ENCODE measurements around the gene NT5E.

Gene NT5E

GRCh38 chr6:85416049-85416448 is 33.8 kb upstream of the NT5E start:
- TF ChIP-seq CTCF (IDR thresholded peaks at IDR 0.05; ENCODE audit: low read depth, low read length), result no peak
- H3K4me3 ChIP-seq (ENCODE audit: low read depth, low read length), result no peak overlapping the region
- DNase-seq (ENCODE audit: low read depth, low spot score), result no peak
- in situ Hi-C loops (cut with HindIII; ENCODE audit: low sequenced_read_pairs), result no loop called here

GRCh38 chr6:85416766-85417165 is 33.1 kb upstream of the NT5E start:
- in situ Hi-C loops (cut with HindIII; ENCODE audit: low sequenced_read_pairs), result no loop called here
- DNase-seq (ENCODE audit: low read depth, low spot score), result no peak
- no peak for TF ChIP-seq CTCF (IDR thresholded peaks at IDR 0.05; ENCODE audit: low read depth, low read length)
- no peak overlapping the region for H3K4me3 ChIP-seq (ENCODE audit: low read depth, low read length)

GRCh38 chr6:85417336-85417735 is 32.5 kb upstream of the NT5E start:
- DNase-seq (ENCODE audit: low read depth, low spot score), result no peak
- H3K4me3 ChIP-seq (ENCODE audit: low read depth, low read length), result no peak overlapping the region
- in situ Hi-C loops (cut with HindIII; ENCODE audit: low sequenced_read_pairs), result no loop called here
- TF ChIP-seq CTCF (IDR thresholded peaks at IDR 0.05; ENCODE audit: low read depth, low read length), result no peak

GRCh38 chr6:85418059-85418458 is 31.8 kb upstream of the NT5E start:
- in situ Hi-C loops (cut with HindIII; ENCODE audit: low sequenced_read_pairs), result no loop called here
- no peak overlapping the region for H3K4me3 ChIP-seq (ENCODE audit: low read depth, low read length)
- TF ChIP-seq CTCF (IDR thresholded peaks at IDR 0.05; ENCODE audit: low read depth, low read length), result no peak
- peak; percentile 75 for DNase-seq (ENCODE audit: low read depth, low spot score)

GRCh38 chr6:85419046-85419759 is 30.7 kb upstream of the NT5E start:
- in situ Hi-C loops (cut with HindIII; ENCODE audit: low sequenced_read_pairs), result no loop called here
- no peak overlapping the region for H3K4me3 ChIP-seq (ENCODE audit: low read depth, low read length)
- no peak for TF ChIP-seq CTCF (IDR thresholded peaks at IDR 0.05; ENCODE audit: low read depth, low read length)
- DNase-seq (ENCODE audit: low read depth, low spot score), result peak; percentile 49

GRCh38 chr6:85420551-85420950 is 29.3 kb upstream of the NT5E start:
- no peak for TF ChIP-seq CTCF (IDR thresholded peaks at IDR 0.05; ENCODE audit: low read depth, low read length)
- no peak for DNase-seq (ENCODE audit: low read depth, low spot score)
- in situ Hi-C loops (cut with HindIII; ENCODE audit: low sequenced_read_pairs), result no loop called here

More at GRCh38 chr6:85420551-85420950, 29.3 kb upstream of the NT5E start:
- H3K4me3 ChIP-seq (ENCODE audit: low read depth, low read length), result no peak overlapping the region
